HG03103 (cell line): Measurements from ENCODE around the gene CFAP46.

Experiments used
- ATAC-seq: cut with Tn5 transposase; IDR thresholded peaks from one replicate; pipeline ENCODE4 v1.9.1; 2021; ENCODE audit warnings: low read depth; ENCODE audit not compliant: unreplicated experiment

CFAP46 gene

GRCh38 chr10:132872658-132873057 lies 69.7 kb downstream of the CFAP46 start:
- no peak for ATAC-seq

GRCh38 chr10:132870426-132870825 lies 71.9 kb downstream of the CFAP46 start:
- no peak for ATAC-seq

- no peak for ATAC-seq
Measured at GRCh38 chr10:132869621-132870020, 72.7 kb downstream of the CFAP46 start.

DNA sequence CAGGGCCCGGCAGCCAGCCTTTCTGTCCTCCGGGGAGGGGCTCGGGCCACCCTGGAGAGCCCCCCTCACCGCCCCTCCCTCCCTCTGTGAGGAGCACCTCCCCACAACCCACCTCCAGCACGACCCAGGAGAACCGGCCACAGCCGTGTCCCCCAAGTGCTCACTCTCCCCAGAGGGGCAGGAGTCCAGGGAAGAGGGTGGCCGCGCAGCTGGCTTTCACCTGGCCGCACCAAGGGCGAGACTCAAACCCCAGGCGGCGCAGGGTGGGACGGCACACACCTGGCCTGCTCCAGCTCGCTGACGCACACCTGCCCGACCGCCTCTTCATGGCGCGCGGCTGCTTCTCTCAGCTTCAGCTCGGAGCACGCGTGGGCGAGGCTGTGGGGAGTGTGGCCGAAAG lies 73.4 kb downstream of the CFAP46 start:
- ATAC-seq = no peak

GRCh38 chr10:132867801-132868644 lies 74.3 kb downstream of the CFAP46 start:
- ATAC-seq = no peak

DNA sequence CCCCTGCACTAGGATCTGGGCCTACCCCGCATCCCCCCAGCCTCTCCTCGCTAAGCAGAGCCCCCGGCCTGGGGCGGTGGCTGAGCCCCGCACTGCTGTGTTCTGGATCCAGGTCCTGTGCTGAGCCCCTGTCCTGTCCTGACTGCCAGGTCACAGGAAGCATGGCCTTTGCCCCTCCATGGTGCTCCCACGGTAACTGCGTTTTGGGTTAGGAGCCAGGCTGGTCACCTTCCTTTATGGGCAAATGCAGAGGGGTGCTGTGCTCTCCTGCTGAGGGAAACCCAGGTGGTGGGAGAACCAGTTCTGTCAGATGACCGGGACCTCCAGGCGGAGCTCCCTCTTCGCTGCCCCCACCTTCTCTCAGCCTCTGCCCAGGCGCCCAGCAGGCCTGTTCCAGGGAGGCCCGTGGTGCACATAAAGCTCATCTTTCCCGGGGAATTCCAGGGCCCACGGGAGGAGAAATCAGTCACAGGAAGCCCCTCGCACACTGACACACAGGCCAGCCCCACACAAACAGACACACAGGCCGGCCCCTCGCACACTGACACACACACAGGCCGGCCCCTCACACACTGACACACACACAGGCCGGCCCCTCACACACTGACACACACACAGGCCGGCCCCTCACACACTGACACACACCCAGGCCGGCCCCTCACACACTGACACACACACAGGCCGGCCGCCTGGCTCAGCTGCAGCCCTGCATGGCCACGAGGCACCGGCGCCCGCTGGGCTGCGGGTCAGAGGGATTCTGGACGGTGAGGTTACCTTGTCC lies 75.6 kb downstream of the CFAP46 start:
- no peak for ATAC-seq

- ATAC-seq = no peak
Measured at GRCh38 chr10:132865851-132866600, 76.3 kb downstream of the CFAP46 start.

DNA sequence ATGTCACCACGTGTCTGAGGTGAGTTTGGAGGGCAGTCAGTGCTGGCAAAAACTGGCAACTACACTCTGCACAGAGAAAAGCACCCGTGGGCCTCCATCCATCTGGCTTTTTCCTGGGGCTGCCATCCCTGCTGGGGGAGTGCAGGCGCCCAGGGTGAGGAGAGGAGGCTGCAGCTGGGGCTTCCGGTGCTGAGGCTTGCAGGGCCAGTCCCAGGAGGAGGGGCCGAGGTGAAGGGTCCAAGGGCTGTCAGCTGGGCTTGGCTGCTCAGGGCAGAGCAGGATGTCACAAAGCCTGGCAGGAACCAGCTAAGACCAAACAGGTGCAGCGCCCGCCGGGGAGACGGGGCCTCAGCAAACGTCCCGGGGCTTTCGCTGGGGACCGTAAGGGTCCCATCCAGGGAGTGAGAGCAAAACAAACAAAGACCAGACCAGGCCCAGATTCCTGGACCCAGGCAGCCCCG lies 77.2 kb downstream of the CFAP46 start:
- no peak for ATAC-seq

GRCh38 chr10:132862485-132863420 lies 79.6 kb downstream of the CFAP46 start:
- ATAC-seq = no peak

GRCh38 chr10:132861884-132862461 lies 80.4 kb downstream of the CFAP46 start:
- no peak for ATAC-seq

DNA sequence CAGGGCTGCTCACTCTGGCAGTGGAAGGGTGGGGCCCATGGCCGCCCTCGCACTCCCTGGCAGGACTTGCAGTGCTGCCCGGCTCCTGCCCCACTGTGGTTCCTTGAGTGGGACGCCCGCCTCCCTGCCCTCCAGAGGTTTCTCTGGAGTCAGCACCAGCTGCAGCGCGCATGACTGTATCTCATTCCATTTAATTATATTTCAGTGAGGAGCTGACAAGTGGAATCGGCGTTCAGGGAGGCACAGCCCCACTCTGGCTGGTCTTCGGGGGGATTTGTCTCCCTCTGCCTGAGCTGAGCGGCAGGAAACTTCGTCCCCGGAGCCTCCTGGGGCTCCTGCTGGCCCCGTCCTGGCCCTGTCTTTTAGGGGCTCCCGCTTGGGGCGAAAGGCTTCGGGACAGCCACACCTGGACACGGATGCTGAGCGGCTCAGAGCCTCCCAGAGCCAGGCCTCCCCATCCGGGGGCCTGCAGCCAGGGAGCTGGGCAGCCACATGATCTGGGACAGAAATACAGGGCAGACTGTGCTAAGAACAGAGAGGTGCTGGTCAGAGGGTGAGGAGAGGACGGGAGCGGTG lies 81.2 kb downstream of the CFAP46 start:
- no peak for ATAC-seq

DNA sequence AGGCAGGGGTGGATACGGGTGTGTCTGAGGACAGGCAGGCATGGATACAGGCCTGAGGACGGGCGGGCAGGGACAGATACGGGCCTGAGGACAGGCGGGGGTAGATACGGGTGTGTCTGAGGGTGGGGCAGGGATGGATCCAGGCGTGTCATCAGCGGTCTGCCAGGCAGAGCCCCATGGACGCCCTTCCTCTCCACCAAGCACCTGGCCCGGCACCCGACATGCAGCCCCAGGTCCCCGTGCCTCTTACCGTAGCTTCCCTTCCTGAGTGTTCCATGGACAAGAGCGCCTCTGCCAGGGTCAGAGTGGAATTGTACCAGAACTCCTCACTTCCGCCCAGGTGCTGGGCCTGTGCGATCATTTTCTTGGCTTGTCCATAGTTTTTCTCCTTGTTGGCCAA lies 81.8 kb downstream of the CFAP46 start:
- no peak for ATAC-seq

- ATAC-seq = no peak
Measured at GRCh38 chr10:132859084-132859855, 83.1 kb downstream of the CFAP46 start.

DNA sequence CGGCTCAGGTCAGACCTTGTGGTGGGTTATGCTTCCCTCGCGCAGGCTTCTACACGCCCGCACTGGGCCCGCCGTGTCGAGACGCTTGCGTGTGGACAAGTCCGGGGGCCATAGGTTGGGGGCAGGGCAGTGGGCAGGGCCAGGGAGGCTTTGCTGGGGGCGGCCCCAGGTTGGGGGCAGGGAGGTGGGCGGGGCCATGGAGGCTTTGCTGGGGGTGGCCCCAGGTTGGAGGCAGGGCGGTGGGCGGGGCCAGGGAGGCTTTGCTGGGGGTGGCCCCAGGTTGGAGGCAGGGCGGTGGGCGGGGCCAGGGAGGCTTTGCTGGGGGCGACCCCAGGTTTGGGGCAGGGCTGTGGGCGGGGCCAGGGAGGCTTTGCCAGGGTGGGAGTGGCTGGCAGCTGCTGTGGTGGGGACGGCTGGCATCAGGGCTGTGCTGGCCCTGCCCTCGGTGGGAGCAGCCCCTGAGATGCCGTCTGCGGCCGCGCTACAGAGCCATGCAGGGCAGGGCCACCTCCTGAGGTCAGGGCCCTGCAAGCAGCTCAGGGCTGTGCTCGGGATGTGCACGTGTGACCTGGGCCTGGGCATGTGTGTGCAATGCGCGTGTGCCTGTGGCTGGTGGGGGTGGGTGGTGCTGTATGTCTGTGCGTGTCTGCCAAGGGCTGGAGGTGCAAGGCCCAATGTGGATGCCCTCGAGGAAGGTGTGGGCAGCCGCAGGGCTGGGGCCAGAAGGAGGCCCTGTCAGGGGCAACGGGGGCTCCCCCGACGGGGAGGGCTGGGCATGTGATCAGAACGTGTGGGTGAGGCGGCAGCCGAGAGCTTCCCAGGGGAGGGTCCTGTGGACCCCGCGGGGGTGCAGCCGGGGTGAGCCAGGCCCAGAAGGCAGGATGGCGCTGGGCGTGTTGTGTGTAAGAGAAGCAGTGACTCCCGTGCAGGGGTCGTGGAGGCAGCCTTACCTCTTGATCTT lies 84.0 kb downstream of the CFAP46 start:
- ATAC-seq = no peak

- no peak for ATAC-seq
Measured at GRCh38 chr10:132856869-132857524, 85.4 kb downstream of the CFAP46 start.

GRCh38 chr10:132855889-132856288 lies 86.5 kb downstream of the CFAP46 start:
- no peak for ATAC-seq

DNA sequence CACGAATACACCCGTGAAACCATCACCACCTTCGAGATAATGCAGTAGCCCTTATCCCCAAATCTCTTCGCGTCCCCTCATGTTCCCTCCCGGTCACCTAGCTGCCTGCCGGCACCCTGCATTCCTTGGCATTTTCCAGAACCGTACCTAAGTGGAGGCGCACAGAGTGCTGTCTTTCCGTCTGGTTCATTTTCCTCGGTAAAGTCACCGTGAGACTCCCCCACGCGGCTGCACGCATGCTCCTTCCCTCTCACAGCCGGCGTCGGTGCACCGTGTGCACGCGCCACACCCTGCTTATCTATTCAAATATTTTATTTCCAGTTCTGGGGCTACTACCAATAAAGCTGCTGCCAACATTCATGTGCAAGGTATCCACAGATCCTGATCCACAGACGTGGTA lies 90.9 kb downstream of the CFAP46 start:
- no peak for ATAC-seq
